K562 (cell line): ENCODE measurements around the gene TP73. TPM values are rescaled to one million over a fixed set of nuclear protein-coding genes. Genes with fewer than 3 reads are reported as not detected.
A peak's percentile ranks its signal among the peaks of the same experiment; 100 is the strongest.

Source experiments
- HDAC2 ChIP-seq: fragments of 450-650 bp; IDR thresholded peaks from 2 replicates; pipeline ENCODE4 v1.6.1; 2016; ENCODE audit warnings: mild to moderate bottlenecking
- IFI16 ChIP-seq: fragments of 250-450 bp; sonication (Bioruptor Pico); IDR thresholded peaks from 2 replicates; pipeline ENCODE4 v2.1.2; 2022; ENCODE audit warnings: mild to moderate bottlenecking, inconsistent platforms
- KHSRP ChIP-seq: fragments of 450-650 bp; IDR thresholded peaks from 2 replicates; pipeline ENCODE4 v1.6.1; 2017
- POLR2H ChIP-seq: IDR thresholded peaks from 2 replicates; pipeline ENCODE4 v1.6.1; 2016; ENCODE audit warnings: missing genetic modification characterization, low read depth, mild to moderate bottlenecking, control low read depth, missing compliant biosample characterization, moderate library complexity
- PTBP1 ChIP-seq: fragments of 200-400 bp; formaldehyde crosslinking; IDR thresholded peaks from 2 replicates; pipeline ENCODE4 v1.6.1; 2017; ENCODE audit warnings: low read depth, low read length
- SAFB2 ChIP-seq: fragments of 200-400 bp; formaldehyde crosslinking; IDR thresholded peaks from 2 replicates; pipeline ENCODE4 v1.6.1; 2018; ENCODE audit warnings: borderline replicate concordance, low read length, low read depth, moderate library complexity; ENCODE audit not compliant: severe bottlenecking
- SMARCC2 ChIP-seq: fragments of 450-650 bp; IDR thresholded peaks from 2 replicates; pipeline ENCODE4 v1.6.1; 2017; ENCODE audit warnings: antibody characterized with exemption, moderate library complexity, mild to moderate bottlenecking, low read depth
- SRSF1 ChIP-seq: fragments of 200-400 bp; formaldehyde crosslinking; IDR thresholded peaks from 2 replicates; pipeline ENCODE4 v1.6.1; 2017; ENCODE audit warnings: mild to moderate bottlenecking, low read depth, low read length, moderate library complexity
- SRSF9 ChIP-seq: fragments of 200-400 bp; formaldehyde crosslinking; IDR thresholded peaks from 2 replicates; pipeline ENCODE4 v1.6.1; 2017; ENCODE audit warnings: low read depth, low read length, borderline replicate concordance
- TBP ChIP-seq: optimal IDR thresholded peaks from 2 replicates; pipeline ENCODE3; 2011; ENCODE audit warnings: low read depth, low read length, improper control_type of control experiment
- polyA plus RNA-seq, 8 experiments: library from polyadenylated mRNA; depleted of rRNA in 4 of 8; stranded (reverse) in 5 of 8; unstranded in 3 of 8; fragments of >200 nt; fragmentation: Nextera tagmentation in 2 of 8; fragmentation: Illumina TruSeq in 1 of 8; extraction: Ambion mirVana in 2 of 8; extraction: Trizol in 1 of 8; gene quantifications; 2 replicates each; pipeline versions ENCODE4 v1.2.1 to v1.2.3, GENCODE V29; 2011 to 2014; ENCODE audit warnings: inconsistent platforms in 1 of 8, missing spikeins in 1 of 8
- total RNA-seq, 7 experiments: library from RNA; depleted of rRNA in 6 of 7; stranded (reverse); fragments of >200 nt in 6 of 7; fragmentation: Illumina TruSeq in 2 of 7; extraction: Trizol in 2 of 7; gene quantifications; 2 replicates each; pipeline versions ENCODE4 v1.2.1 to v1.2.3, GENCODE V29; 2011 to 2021; ENCODE audit warnings: low replicate concordance in 1 of 7
- TF ChIP-seq, protein P1 (sequence below): fragments of 450-650 bp; IDR thresholded peaks from 2 replicates; pipeline ENCODE4 v1.6.1; 2016; ENCODE audit warnings: mild to moderate bottlenecking, moderate library complexity
- TF ChIP-seq, protein P2 (sequence below): fragments of 250-450 bp; sonication (Bioruptor Pico); IDR thresholded peaks from 2 replicates; pipeline ENCODE4 v1.5.0; 2022; ENCODE audit warnings: mild to moderate bottlenecking
- TF ChIP-seq, protein P3 (sequence below): sonication (generic); formaldehyde crosslinking; IDR thresholded peaks from 2 replicates; pipeline ENCODE4 v1.5.0; 2020; ENCODE audit warnings: missing genetic modification reagents

Gene TP73
- total and polyA plus RNA-seq, 9 of the 15 experiments (the other 6 are each of a cell fraction or from before 2014, with no cell fraction given): 0.07 to 1.6 (median 0.40) TPM; not detected in 2

DNA sequence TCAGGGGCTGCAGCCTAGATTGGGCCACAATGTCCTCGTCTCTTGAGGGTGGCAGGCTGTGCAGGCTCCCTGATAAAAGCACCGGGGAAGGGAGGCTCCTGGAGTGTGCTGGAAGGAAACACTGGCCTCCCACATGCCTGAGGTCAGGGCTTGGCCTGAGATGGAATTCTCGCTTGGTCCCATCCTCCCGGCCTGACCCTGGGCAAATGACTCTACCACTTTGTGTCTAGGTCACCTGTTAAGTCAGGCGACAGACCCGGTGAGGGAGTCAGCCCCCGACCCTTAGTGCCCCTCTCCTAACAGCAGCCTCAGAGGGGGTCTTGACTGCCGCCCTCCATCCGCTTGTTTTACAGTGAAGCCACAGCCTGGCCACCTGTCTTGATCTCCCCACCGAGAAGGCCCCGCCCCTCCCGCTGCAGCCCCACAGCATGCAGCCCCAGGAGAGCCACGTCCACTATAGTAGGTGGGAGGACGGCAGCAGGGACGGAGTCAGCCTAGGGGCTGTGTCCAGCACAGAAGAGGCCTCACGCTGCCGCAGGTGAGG lies 122.7 kb downstream of the TP73 start (continued):
- TF ChIP-seq, protein P1, sequence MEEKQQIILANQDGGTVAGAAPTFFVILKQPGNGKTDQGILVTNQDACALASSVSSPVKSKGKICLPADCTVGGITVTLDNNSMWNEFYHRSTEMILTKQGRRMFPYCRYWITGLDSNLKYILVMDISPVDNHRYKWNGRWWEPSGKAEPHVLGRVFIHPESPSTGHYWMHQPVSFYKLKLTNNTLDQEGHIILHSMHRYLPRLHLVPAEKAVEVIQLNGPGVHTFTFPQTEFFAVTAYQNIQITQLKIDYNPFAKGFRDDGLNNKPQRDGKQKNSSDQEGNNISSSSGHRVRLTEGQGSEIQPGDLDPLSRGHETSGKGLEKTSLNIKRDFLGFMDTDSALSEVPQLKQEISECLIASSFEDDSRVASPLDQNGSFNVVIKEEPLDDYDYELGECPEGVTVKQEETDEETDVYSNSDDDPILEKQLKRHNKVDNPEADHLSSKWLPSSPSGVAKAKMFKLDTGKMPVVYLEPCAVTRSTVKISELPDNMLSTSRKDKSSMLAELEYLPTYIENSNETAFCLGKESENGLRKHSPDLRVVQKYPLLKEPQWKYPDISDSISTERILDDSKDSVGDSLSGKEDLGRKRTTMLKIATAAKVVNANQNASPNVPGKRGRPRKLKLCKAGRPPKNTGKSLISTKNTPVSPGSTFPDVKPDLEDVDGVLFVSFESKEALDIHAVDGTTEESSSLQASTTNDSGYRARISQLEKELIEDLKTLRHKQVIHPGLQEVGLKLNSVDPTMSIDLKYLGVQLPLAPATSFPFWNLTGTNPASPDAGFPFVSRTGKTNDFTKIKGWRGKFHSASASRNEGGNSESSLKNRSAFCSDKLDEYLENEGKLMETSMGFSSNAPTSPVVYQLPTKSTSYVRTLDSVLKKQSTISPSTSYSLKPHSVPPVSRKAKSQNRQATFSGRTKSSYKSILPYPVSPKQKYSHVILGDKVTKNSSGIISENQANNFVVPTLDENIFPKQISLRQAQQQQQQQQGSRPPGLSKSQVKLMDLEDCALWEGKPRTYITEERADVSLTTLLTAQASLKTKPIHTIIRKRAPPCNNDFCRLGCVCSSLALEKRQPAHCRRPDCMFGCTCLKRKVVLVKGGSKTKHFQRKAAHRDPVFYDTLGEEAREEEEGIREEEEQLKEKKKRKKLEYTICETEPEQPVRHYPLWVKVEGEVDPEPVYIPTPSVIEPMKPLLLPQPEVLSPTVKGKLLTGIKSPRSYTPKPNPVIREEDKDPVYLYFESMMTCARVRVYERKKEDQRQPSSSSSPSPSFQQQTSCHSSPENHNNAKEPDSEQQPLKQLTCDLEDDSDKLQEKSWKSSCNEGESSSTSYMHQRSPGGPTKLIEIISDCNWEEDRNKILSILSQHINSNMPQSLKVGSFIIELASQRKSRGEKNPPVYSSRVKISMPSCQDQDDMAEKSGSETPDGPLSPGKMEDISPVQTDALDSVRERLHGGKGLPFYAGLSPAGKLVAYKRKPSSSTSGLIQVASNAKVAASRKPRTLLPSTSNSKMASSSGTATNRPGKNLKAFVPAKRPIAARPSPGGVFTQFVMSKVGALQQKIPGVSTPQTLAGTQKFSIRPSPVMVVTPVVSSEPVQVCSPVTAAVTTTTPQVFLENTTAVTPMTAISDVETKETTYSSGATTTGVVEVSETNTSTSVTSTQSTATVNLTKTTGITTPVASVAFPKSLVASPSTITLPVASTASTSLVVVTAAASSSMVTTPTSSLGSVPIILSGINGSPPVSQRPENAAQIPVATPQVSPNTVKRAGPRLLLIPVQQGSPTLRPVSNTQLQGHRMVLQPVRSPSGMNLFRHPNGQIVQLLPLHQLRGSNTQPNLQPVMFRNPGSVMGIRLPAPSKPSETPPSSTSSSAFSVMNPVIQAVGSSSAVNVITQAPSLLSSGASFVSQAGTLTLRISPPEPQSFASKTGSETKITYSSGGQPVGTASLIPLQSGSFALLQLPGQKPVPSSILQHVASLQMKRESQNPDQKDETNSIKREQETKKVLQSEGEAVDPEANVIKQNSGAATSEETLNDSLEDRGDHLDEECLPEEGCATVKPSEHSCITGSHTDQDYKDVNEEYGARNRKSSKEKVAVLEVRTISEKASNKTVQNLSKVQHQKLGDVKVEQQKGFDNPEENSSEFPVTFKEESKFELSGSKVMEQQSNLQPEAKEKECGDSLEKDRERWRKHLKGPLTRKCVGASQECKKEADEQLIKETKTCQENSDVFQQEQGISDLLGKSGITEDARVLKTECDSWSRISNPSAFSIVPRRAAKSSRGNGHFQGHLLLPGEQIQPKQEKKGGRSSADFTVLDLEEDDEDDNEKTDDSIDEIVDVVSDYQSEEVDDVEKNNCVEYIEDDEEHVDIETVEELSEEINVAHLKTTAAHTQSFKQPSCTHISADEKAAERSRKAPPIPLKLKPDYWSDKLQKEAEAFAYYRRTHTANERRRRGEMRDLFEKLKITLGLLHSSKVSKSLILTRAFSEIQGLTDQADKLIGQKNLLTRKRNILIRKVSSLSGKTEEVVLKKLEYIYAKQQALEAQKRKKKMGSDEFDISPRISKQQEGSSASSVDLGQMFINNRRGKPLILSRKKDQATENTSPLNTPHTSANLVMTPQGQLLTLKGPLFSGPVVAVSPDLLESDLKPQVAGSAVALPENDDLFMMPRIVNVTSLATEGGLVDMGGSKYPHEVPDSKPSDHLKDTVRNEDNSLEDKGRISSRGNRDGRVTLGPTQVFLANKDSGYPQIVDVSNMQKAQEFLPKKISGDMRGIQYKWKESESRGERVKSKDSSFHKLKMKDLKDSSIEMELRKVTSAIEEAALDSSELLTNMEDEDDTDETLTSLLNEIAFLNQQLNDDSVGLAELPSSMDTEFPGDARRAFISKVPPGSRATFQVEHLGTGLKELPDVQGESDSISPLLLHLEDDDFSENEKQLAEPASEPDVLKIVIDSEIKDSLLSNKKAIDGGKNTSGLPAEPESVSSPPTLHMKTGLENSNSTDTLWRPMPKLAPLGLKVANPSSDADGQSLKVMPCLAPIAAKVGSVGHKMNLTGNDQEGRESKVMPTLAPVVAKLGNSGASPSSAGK: peak; percentile 82
- no peak for TF ChIP-seq KHSRP
- TF ChIP-seq PTBP1: no peak
- TF ChIP-seq POLR2H (tag): no peak
- TF ChIP-seq, protein P2, sequence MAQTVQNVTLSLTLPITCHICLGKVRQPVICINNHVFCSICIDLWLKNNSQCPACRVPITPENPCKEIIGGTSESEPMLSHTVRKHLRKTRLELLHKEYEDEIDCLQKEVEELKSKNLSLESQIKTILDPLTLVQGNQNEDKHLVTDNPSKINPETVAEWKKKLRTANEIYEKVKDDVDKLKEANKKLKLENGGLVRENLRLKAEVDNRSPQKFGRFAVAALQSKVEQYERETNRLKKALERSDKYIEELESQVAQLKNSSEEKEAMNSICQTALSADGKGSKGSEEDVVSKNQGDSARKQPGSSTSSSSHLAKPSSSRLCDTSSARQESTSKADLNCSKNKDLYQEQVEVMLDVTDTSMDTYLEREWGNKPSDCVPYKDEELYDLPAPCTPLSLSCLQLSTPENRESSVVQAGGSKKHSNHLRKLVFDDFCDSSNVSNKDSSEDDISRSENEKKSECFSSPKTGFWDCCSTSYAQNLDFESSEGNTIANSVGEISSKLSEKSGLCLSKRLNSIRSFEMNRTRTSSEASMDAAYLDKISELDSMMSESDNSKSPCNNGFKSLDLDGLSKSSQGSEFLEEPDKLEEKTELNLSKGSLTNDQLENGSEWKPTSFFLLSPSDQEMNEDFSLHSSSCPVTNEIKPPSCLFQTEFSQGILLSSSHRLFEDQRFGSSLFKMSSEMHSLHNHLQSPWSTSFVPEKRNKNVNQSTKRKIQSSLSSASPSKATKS (CRISPR knock-in tag): peak; percentile 44; the same call in 1 of the 2 replicates
- peak; percentile 35 for TF ChIP-seq TBP
- TF ChIP-seq, protein P3, sequence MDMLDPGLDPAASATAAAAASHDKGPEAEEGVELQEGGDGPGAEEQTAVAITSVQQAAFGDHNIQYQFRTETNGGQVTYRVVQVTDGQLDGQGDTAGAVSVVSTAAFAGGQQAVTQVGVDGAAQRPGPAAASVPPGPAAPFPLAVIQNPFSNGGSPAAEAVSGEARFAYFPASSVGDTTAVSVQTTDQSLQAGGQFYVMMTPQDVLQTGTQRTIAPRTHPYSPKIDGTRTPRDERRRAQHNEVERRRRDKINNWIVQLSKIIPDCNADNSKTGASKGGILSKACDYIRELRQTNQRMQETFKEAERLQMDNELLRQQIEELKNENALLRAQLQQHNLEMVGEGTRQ: no peak
- no peak for TF ChIP-seq SAFB2
- TF ChIP-seq HDAC2: peak; percentile 83
- TF ChIP-seq SMARCC2: no peak; the same call in 1 of the 2 replicates
- no peak for TF ChIP-seq SRSF1
- no peak for TF ChIP-seq SRSF9
- no peak for TF ChIP-seq IFI16 (CRISPR knock-in tag)
